GM10847 (cell line): ENCODE data around the gene POMT1.

Experiments used
- POLR2A ChIP-seq: IDR thresholded peaks from 2 replicates; pipeline ENCODE4 v1.6.1; 2011; ENCODE audit not compliant: insufficient read length; ENCODE audit errors: extremely low read depth

The POMT1 gene

GRCh38 chr9:131484560-131485185, 18.0 kb upstream of the POMT1 start:
- no peak for TF ChIP-seq POLR2A

GRCh38 chr9:131485206-131485605, 17.5 kb upstream of the POMT1 start:
- TF ChIP-seq POLR2A: no peak

DNA sequence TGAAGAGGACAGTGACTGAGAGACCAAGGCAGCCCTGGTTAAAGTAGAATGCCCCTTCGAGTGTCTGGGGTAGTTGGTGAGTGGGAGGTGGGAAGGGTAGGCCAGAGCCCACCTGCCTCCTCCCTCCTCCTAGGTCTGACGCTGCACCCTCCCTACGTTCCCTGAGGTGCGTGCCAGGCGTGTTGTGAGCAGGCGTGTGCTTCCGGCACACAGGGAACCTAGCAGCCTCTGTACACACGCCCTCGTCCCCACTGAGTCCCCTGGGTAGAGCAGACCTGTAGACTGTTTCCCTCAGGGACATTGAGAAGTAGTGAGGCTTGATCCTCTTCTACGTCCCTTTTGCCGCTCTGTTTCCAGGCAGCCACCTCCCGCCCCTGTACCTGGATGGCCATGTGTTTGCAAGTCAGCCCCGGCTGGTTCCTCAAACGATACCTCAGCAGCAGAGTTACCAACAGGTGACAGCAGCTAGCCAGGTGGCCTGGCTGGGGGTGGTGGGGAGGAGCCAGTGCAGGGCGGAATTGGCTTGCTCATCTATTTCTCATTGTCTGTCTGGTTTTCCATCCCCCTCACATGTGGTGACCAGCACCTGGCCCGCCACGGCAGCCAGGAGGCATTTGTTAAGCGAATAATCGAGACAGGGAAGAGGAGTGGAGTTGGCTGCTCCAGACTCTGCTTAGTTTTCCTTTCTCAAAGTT, 16.8 kb upstream of the POMT1 start:
- TF ChIP-seq POLR2A: no peak

DNA sequence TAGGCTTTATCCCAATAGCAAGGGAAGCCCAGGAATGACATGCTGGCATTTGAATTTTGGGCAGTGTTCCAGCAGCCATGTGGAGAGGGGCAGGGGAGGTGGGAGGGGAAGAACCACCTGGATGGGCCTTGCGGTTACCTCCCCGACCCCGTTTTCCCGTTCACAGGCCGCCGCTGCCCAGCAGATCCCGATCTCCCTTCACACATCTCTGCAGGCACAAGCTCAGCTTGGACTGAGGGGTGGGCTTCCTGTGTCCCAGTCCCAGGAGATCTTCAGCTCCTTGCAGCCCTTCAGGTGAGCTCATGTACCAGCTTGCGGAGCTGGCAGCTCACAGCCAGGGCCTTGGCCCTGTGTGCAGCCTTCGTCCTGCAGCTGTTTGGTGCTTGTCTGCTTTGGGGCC, 15.7 kb upstream of the POMT1 start:
- TF ChIP-seq POLR2A: no peak

GRCh38 chr9:131487621-131488031, 15.1 kb upstream of the POMT1 start:
- no peak for TF ChIP-seq POLR2A

DNA sequence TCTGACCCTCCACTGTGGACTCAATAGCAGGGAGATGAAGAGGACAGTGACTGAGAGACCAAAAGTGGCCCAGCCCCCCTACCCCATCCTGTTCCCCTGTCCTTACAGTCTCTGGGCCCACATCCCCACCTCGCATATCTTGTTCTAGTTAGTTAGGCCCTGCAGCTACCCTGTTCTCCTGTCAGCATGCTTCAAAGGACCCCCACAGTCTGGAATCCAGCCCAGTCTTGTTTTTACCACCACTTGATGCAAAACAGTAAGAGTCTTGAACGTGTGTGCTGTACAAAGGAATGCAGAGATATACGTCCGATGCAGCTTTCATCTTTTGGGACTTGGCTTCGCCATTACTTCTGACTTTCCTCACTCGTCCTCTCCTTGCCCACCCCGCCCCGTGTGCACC, 12.2 kb upstream of the POMT1 start:
- no peak for TF ChIP-seq POLR2A

DNA sequence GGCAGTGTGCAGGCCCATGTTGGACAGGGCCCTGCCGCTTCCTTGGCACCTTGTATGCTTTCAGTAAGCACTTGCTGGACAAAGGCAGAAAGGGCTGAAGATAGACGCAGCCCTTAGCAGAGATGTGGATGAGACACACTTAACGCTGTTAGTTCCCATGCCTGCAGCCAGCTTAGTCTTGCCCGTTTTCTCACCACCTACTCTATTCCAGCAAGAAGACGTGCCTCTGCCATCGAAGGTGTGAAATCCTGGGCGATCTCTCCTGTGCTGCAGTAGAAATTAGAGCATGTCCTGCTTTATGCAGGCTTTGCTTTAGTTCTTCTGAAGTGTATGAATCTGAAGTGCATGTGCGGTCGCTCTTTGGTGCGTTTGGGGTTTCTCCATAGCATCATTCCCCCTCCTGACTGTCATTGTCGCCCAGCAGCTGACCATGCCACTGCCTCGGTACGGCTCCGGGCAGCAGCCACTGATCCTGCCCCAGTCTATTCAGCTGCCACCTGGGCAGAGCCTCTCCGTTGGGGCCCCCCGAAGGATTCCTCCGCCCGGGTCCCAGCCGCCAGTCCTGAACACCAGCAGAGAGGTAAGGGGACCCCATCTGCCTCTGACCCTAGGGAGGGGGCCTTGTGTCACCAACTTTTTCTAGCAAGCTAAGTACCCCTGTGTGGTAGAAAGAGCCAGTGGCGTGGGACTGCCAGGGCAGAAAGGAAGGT, 11.6 kb upstream of the POMT1 start:
- TF ChIP-seq POLR2A: no peak

- TF ChIP-seq POLR2A: no peak
Observed at GRCh38 chr9:131492070-131492469, 10.6 kb upstream of the POMT1 start.

DNA sequence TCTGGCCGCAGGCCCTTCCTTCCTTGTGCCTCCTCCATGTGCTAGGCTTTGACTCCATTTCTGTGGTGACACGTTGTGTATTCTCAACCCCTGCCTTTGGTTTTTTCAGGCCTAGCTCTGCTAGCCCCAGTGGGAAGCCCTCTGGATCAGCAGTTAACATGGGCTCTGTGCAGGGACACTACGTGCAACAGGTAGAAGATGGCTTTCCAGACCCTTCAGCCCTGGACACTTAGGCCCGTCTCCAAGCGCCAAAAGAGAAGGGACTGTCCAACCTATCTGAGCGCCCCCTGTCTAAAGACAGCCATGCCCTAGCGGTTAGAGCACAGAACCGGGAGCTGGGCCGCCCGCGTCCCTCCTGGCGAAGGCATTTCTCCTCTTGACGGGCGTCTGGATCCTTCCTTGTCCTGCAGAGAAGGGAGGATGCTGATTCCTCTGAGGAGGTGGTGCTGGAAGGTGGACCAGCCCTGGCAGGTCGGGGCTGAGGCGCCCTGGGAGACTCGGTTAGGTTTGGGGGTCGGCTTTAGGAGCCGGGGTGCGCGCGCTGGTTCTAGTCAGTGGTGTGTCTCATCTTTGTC, 8.3 kb upstream of the POMT1 start:
- no peak for TF ChIP-seq POLR2A

DNA sequence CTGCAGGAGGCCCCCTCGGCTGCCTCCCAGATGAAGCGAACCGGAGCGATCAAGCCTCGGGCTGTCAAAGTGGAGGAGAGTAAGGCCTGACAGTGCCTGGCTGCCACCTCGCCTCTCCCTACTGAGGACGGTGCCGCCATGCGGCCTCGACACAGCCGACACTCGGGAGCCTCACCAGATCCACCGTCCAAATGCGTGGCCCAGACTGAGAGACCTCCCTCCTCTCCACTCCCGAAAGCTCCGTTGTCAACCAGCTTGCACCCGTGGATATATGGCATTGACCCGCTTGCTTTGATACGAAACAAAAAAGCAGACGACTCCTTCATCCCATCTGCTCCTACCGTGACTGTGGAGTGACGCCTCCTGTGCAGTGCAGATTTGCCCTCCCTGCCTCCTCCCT, 6.9 kb upstream of the POMT1 start:
- no peak for TF ChIP-seq POLR2A

GRCh38 chr9:131496844-131497405, 5.8 kb upstream of the POMT1 start:
- TF ChIP-seq POLR2A: no peak

DNA sequence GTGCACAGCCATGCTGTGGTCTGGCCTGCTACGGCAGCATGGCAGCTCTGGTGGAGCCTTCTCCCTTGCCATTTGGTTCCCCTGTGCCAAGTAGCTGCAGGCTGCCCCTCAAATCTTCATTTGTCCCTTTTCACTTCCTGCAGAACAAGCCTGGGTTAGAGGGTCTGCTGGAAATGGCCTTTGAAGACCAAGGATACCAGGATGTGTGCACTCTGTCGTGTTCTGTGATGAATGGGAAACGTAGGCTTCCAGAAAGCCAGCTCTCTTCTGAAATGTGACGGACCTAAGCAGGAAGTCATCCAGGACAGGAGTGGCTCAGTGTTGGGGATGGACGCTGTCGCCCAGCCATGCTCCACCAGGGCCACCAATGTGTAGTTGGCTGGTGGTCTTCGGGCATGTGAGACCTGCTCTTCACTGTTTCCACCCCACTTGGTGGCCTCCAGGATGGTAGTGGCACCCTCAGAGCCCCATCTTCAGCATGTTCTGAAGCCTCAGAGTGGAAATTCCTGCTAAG, 3.4 kb upstream of the POMT1 start:
- no peak for TF ChIP-seq POLR2A

- no peak for TF ChIP-seq POLR2A
Observed at GRCh38 chr9:131500377-131500776, 2.3 kb upstream of the POMT1 start.

- no peak for TF ChIP-seq POLR2A
Observed at GRCh38 chr9:131500939-131501541, 1.7 kb upstream of the POMT1 start.
